ENCODE results near the gene MYCBPAP. TPM values are rescaled to one million over a fixed set of nuclear protein-coding genes. Genes with fewer than 3 reads are reported as not detected.

The MYCBPAP gene
- total RNA-seq, 2 experiments from 2014 or later = 6.7 to 13.9 TPM

- ATAC-seq = no peak
- peak overlapping the region; percentile 71 for H3K4me3 Mint-ChIP-seq
- H3K27ac Mint-ChIP-seq = no peak overlapping the region
- H3K36me3 Mint-ChIP-seq = no peaks in the 10 kb centered on the region
- no peaks in the 10 kb centered on the region for H3K9me3 Mint-ChIP-seq (ENCODE audit: low read depth)
- DNase-seq = no peak
- CTCF ChIA-PET = interaction anchor here (0.8 to 3.6 kb wide), 16 partner anchors 10 to 324 kb away, joined by 3 to 20 read pairs (median 4); partner anchors contain the start of genes ACSF2, CACNA1G and EPN3
- peaks cover 16% of the 10 kb centered on the region for H3K4me1 Mint-ChIP-seq
- peaks cover 9% of the 10 kb centered on the region for H3K27me3 Mint-ChIP-seq
Observed at GRCh38 chr17:50542795-50543774, 34.8 kb downstream of the MYCBPAP start.

- no peak for ATAC-seq
- peaks cover 9% of the 10 kb centered on the region for H3K27me3 Mint-ChIP-seq
Observed at GRCh38 chr17:50544516-50544915, 36.3 kb downstream of the MYCBPAP start.

GRCh38 chr17:50545311-50545710 lies 37.1 kb downstream of the MYCBPAP start:
- Mint-ChIP-seq H3K27ac (no peak overlapping the region), H3K4me3 (no peak overlapping the region), H3K9me3 (ENCODE audit: low read depth) (no peaks in the 10 kb centered on the region), H3K27me3 (peaks cover 9% of the 10 kb centered on the region), H3K4me1 (peaks cover 17% of the 10 kb centered on the region), H3K36me3 (no peaks in the 10 kb centered on the region)
- DNase-seq = no peak
- ATAC-seq = no peak
- CTCF ChIA-PET = interaction anchor here (1.0 to 3.2 kb wide), 3 partner anchors 12 to 81 kb away, joined by 3 to 15 read pairs (median 3); no protein-coding TSS in a partner anchor

More at GRCh38 chr17:50544516-50544915, 36.3 kb downstream of the MYCBPAP start:
- Mint-ChIP-seq H3K4me3 (no peak overlapping the region), H3K9me3 (ENCODE audit: low read depth) (no peaks in the 10 kb centered on the region), H3K36me3 (no peaks in the 10 kb centered on the region), H3K27ac (no peak overlapping the region), H3K4me1 (peaks cover 17% of the 10 kb centered on the region)
- CTCF ChIA-PET = interaction anchor here (0.7 to 1.5 kb wide), 3 partner anchors 39 to 84 kb away, joined by 3 to 6 read pairs (median 4); no protein-coding TSS in a partner anchor
- DNase-seq = no peak

GRCh38 chr17:50546701-50547034 lies 38.4 kb downstream of the MYCBPAP start:
- H3K27ac Mint-ChIP-seq = no peak overlapping the region
- peaks cover 9% of the 10 kb centered on the region for H3K27me3 Mint-ChIP-seq
- peak overlapping the region; percentile 75 for H3K4me3 Mint-ChIP-seq
- CTCF ChIA-PET = interaction anchor here (0.5 to 3.2 kb wide), 16 partner anchors 11 to 233 kb away, joined by 3 to 15 read pairs (median 4); partner anchors contain the start of genes CACNA1G, LRRC59 and RSAD1
- peaks cover 16% of the 10 kb centered on the region for H3K4me1 Mint-ChIP-seq
- no peaks in the 10 kb centered on the region for H3K9me3 Mint-ChIP-seq (ENCODE audit: low read depth)
- DNase-seq = no peak
- ATAC-seq = no peak
- no peaks in the 10 kb centered on the region for H3K36me3 Mint-ChIP-seq

- H3K4me3 Mint-ChIP-seq = peak within 1 kb of the TSS; percentile 75
- ATAC-seq (peak; percentile 94), DNase-seq (peak; percentile 94)
- peak within 1 kb of the TSS; percentile 76 for H3K27ac Mint-ChIP-seq
- CTCF ChIA-PET = interaction anchor here (0.6 to 3.2 kb wide), 15 partner anchors 12 to 232 kb away, joined by 3 to 15 read pairs (median 4); partner anchors contain the start of genes CACNA1G, LRRC59 and RSAD1
- no peaks in the 10 kb centered on the region for H3K36me3 Mint-ChIP-seq
- H3K4me1 Mint-ChIP-seq = peaks cover 15% of the 10 kb centered on the region
- H3K9me3 Mint-ChIP-seq (ENCODE audit: low read depth) = no peaks in the 10 kb centered on the region
- peaks cover 9% of the 10 kb centered on the region for H3K27me3 Mint-ChIP-seq
Observed at GRCh38 chr17:50547035-50547735, 38.9 kb downstream of the MYCBPAP start, which contains the start of gene SPATA20. SPATA20 (plus strand) TSS chr17:50547174; CDS start chr17:50547209, 35 bp downstream.

GRCh38 chr17:50547736-50548083 lies 39.5 kb downstream of the MYCBPAP start:
- Mint-ChIP-seq H3K9me3 (ENCODE audit: low read depth) (no peaks in the 10 kb centered on the region), H3K27me3 (peaks cover 9% of the 10 kb centered on the region), H3K4me1 (peaks cover 9% of the 10 kb centered on the region), H3K36me3 (no peaks in the 10 kb centered on the region), H3K27ac (peak overlapping the region; percentile 76), H3K4me3 (peak overlapping the region; percentile 75)
- CTCF ChIA-PET = interaction anchor here (1.0 to 3.2 kb wide), 7 partner anchors 13 to 304 kb away, joined by 3 to 15 read pairs (median 8); partner anchors contain the start of gene CACNA1G
- ATAC-seq = no peak
- DNase-seq = no peak

GRCh38 chr17:50548831-50549230 lies 40.6 kb downstream of the MYCBPAP start:
- CTCF ChIA-PET = interaction anchor here (1.1 to 3.3 kb wide), 3 partner anchors 13 to 303 kb away, joined by 3 to 20 read pairs (median 4); no protein-coding TSS in a partner anchor
- ATAC-seq (no peak), DNase-seq (no peak)
- no peaks in the 10 kb centered on the region for H3K9me3 Mint-ChIP-seq (ENCODE audit: low read depth)
- H3K27me3 Mint-ChIP-seq = peaks cover 9% of the 10 kb centered on the region
- H3K36me3 Mint-ChIP-seq = no peaks in the 10 kb centered on the region
- H3K4me1 Mint-ChIP-seq = peaks cover 8% of the 10 kb centered on the region
- H3K27ac Mint-ChIP-seq = no peak overlapping the region
- H3K4me3 Mint-ChIP-seq = no peak overlapping the region

GRCh38 chr17:50549256-50549941 lies 41.2 kb downstream of the MYCBPAP start:
- DNase-seq (no peak), ATAC-seq (no peak)
- H3K4me3 Mint-ChIP-seq = no peak overlapping the region
- peaks cover 8% of the 10 kb centered on the region for H3K4me1 Mint-ChIP-seq
- no peak overlapping the region for H3K27ac Mint-ChIP-seq
- H3K27me3 Mint-ChIP-seq = peaks cover 9% of the 10 kb centered on the region
- H3K9me3 Mint-ChIP-seq (ENCODE audit: low read depth) = no peaks in the 10 kb centered on the region
- H3K36me3 Mint-ChIP-seq = no peaks in the 10 kb centered on the region
- CTCF ChIA-PET = interaction anchor here (1.1 to 3.3 kb wide), 3 partner anchors 13 to 303 kb away, joined by 3 to 20 read pairs (median 4); no protein-coding TSS in a partner anchor

- Mint-ChIP-seq H3K4me3 (no peak overlapping the region), H3K9me3 (ENCODE audit: low read depth) (no peaks in the 10 kb centered on the region), H3K27me3 (peaks cover 9% of the 10 kb centered on the region), H3K4me1 (peaks cover 8% of the 10 kb centered on the region), H3K36me3 (no peaks in the 10 kb centered on the region), H3K27ac (no peak overlapping the region)
- no peak for ATAC-seq
- CTCF ChIA-PET = interaction anchor here (1.1 to 3.3 kb wide), 2 partner anchors 12 to 77 kb away, joined by 4 to 20 read pairs; no protein-coding TSS in a partner anchor
- no peak for DNase-seq
Observed at GRCh38 chr17:50549969-50550368, 41.7 kb downstream of the MYCBPAP start.

GRCh38 chr17:50550661-50551432 lies 42.6 kb downstream of the MYCBPAP start:
- no peak overlapping the region for H3K4me3 Mint-ChIP-seq
- H3K27me3 Mint-ChIP-seq = peaks cover 4% of the 10 kb centered on the region
- no peaks in the 10 kb centered on the region for H3K36me3 Mint-ChIP-seq
- ATAC-seq (no peak), DNase-seq (no peak)
- H3K9me3 Mint-ChIP-seq (ENCODE audit: low read depth) = no peaks in the 10 kb centered on the region
- H3K4me1 Mint-ChIP-seq = peaks cover 8% of the 10 kb centered on the region
- CTCF ChIA-PET = interaction anchor here (1.4 to 3.3 kb wide), 2 partner anchors 25 to 76 kb away, joined by 3 to 20 read pairs; no protein-coding TSS in a partner anchor
- no peak overlapping the region for H3K27ac Mint-ChIP-seq

GRCh38 chr17:50551433-50551815 lies 43.2 kb downstream of the MYCBPAP start:
- no peaks in the 10 kb centered on the region for H3K36me3 Mint-ChIP-seq
- H3K27me3 Mint-ChIP-seq = peaks cover under 1% of the 10 kb centered on the region
- CTCF ChIA-PET = interaction anchor here (1.4 to 3.3 kb wide), 2 partner anchors 24 to 75 kb away, joined by 3 to 20 read pairs; no protein-coding TSS in a partner anchor
- H3K4me1 Mint-ChIP-seq = peaks cover 8% of the 10 kb centered on the region
- DNase-seq = no peak
- H3K4me3 Mint-ChIP-seq = no peak overlapping the region
- H3K9me3 Mint-ChIP-seq (ENCODE audit: low read depth) = no peaks in the 10 kb centered on the region
- H3K27ac Mint-ChIP-seq = no peak overlapping the region
- no peak for ATAC-seq

- peaks cover 5% of the 10 kb centered on the region for H3K4me1 Mint-ChIP-seq
- CTCF ChIA-PET = no interaction called here
- ATAC-seq (no peak), DNase-seq (no peak)
- no peak overlapping the region for H3K4me3 Mint-ChIP-seq
- no peaks in the 10 kb centered on the region for H3K9me3 Mint-ChIP-seq (ENCODE audit: low read depth)
- H3K27me3 Mint-ChIP-seq = no peaks in the 10 kb centered on the region
- H3K36me3 Mint-ChIP-seq = no peaks in the 10 kb centered on the region
- H3K27ac Mint-ChIP-seq = no peak overlapping the region
Observed at GRCh38 chr17:50551884-50552283, 43.6 kb downstream of the MYCBPAP start.

Data from activated CD8-positive, alpha-beta memory T cell treated with anti-CD3 and anti-CD28 coated beads, Interleukin-2, amount 10 ng/mL, durations not matched to agents 7 days and 5 days (primary cell).